Neutrophil (primary cell): Measurements from ENCODE around the gene YOD1.

Experiments
- H3K27ac ChIP-seq: fragments of 200-600 bp; sonication (generic); 2 replicates; pipeline ENCODE4 v1.5.1; 2016; ENCODE audit warnings: mild to moderate bottlenecking, moderate library complexity
- H3K27me3 ChIP-seq: fragments of 200-600 bp; sonication (generic); 2 replicates; pipeline ENCODE4 v1.6.0; 2016; ENCODE audit warnings: mild to moderate bottlenecking
- H3K36me3 ChIP-seq: fragments of 200-600 bp; sonication (generic); 2 replicates; pipeline ENCODE4 v1.5.1; 2017
- H3K4me1 ChIP-seq, 2 experiments: fragments of 200-600 bp in 1 of 2; sonication (generic) in 1 of 2; 1 replicate in 1 of 2; 2 replicates in 1 of 2; pipeline versions ENCODE4 v1.5.1 to v1.6.1; 2013 to 2016; ENCODE audit warnings: low read depth in 1 of 2, low read length in 1 of 2, mild to moderate bottlenecking in 1 of 2, moderate library complexity in 1 of 2; ENCODE audit not compliant: control insufficient read depth in 1 of 2, insufficient read depth in 1 of 2
- H3K4me3 ChIP-seq, 2 experiments: fragments of 200-600 bp in 1 of 2; sonication (generic) in 1 of 2; 1 replicate in 1 of 2; 2 replicates in 1 of 2; pipeline ENCODE4 v1.5.1; 2013 to 2016; ENCODE audit warnings: low read depth in 1 of 2, low read length in 1 of 2, mild to moderate bottlenecking in 1 of 2, moderate library complexity in 1 of 2
- H3K9me3 ChIP-seq: fragments of 200-600 bp; sonication (generic); 2 replicates; pipeline ENCODE4 v1.5.1; 2016
- CTCF ChIP-seq: fragments of 200-600 bp; sonication (generic); IDR thresholded peaks from 2 replicates; pipeline ENCODE4 v1.5.1; 2016; ENCODE audit warnings: antibody characterized with exemption

Gene YOD1

DNA sequence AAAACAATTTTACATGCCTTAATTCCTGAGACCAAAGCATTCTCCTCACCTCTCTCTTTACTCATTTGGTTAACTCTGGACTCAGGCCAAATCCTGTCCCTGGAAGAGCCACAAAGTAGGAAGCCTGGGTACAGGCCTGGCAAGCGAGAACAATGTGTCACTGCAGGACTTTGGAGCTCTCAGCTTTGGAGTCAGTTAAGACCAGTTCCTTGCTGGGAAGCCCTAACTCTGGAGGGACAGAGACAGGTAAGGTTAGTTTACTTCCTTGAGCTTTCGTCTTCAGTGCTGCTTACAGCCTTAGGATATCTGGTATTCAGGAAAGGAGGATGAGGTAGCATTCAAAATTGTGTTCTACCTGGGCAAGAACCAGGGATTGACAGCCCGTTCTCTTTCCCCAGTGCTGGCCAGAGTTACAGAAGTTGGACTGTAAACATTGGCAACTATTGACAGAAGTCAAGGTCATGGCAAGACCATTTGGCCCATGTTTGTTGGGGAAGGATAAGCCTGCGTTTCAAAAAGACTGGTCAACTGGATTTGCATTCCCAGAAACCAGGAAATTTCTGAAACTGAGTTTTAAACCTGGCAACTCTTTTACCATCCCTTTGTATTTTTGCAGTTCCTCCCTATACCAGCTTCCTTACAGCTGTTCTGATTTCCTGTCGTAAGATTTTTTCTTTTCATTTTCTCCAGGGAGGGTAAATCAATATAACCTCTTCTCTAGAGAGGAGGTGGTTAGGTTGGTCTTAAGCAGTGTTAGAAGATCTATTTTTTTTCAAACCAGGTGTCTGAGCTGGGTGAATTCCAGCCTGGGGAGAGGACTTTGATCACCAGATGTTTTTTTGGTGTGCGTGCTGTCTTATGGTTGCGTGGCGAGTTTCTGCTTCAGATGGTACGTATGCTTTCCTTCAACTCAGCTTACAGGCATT lies 38.0 kb upstream of the YOD1 start, which contains the start of gene C4BPB:
Gene C4BPB, plus strand, starts transcription at position 160 of the 926 bp plus-strand sequence. Its CDS starts 672 bp downstream, at position 832.
- Histone ChIP-seq H3K4me1 (peaks cover 0 to 6% of the 10 kb centered on the region in 2 experiments), H3K4me3 (no peak within 1 kb of the TSS), H3K27me3 (peaks cover 4% of the 10 kb centered on the region), H3K9me3 (no peaks in the 10 kb centered on the region), H3K36me3 (no peaks in the 10 kb centered on the region), H3K27ac (no peak within 1 kb of the TSS)
- no peak for TF ChIP-seq CTCF

GRCh38 chr1:207088161-207088560 lies 37.2 kb upstream of the YOD1 start:
- H3K4me3 ChIP-seq = no peak overlapping the region
- H3K27ac ChIP-seq = no peak overlapping the region
- no peak for TF ChIP-seq CTCF
- no peaks in the 10 kb centered on the region for H3K36me3 ChIP-seq
- peaks cover 12% of the 10 kb centered on the region for H3K27me3 ChIP-seq
- no peaks in the 10 kb centered on the region for H3K9me3 ChIP-seq
- peaks cover 0 to 6% of the 10 kb centered on the region in 2 experiments for H3K4me1 ChIP-seq

- no peak for TF ChIP-seq CTCF
- Histone ChIP-seq H3K36me3 (peaks cover 11% of the 10 kb centered on the region), H3K27ac (no peak overlapping the region), H3K27me3 (peaks cover 12% of the 10 kb centered on the region), H3K4me1 (peaks cover 0 to 6% of the 10 kb centered on the region in 2 experiments), H3K4me3 (no peak overlapping the region), H3K9me3 (no peaks in the 10 kb centered on the region)
Measured at GRCh38 chr1:207085887-207086286, 34.9 kb upstream of the YOD1 start.

- H3K4me3 ChIP-seq = no peak overlapping the region
- H3K9me3 ChIP-seq = no peaks in the 10 kb centered on the region
- H3K27me3 ChIP-seq = peaks cover 12% of the 10 kb centered on the region
- H3K27ac ChIP-seq = no peak overlapping the region
- peaks cover 21% of the 10 kb centered on the region for H3K36me3 ChIP-seq
- peaks cover 0 to 6% of the 10 kb centered on the region in 2 experiments for H3K4me1 ChIP-seq
- TF ChIP-seq CTCF = peak; percentile 69
Measured at GRCh38 chr1:207084701-207085180, 33.7 kb upstream of the YOD1 start.

DNA sequence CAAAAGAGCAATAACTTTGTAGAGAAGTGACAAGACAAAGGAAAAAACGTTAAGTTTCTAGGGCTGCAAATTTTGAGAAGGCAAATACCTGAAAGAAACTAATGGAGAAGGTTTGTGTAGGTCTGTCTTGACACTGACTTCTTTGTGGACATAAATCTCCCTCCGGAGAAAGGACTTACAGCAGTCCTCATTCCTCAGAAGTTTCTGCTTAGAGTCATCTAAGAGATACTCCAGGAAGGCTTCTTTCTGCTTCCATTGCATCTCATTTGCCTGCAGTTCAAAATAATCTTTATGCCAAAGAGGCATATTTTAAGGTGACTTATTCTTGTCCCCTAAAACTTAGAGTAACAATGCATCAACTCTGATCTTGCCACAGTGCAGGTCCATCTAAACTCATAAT lies 33.2 kb upstream of the YOD1 start:
- TF ChIP-seq CTCF = no peak
- Histone ChIP-seq H3K9me3 (no peaks in the 10 kb centered on the region), H3K4me3 (no peak overlapping the region), H3K27me3 (peaks cover 12% of the 10 kb centered on the region), H3K27ac (no peak overlapping the region), H3K4me1 (peaks cover 0 to under 1% of the 10 kb centered on the region in 2 experiments), H3K36me3 (peaks cover 26% of the 10 kb centered on the region)
